Hematopoietic multipotent progenitor cell treated with erythropoietin and hydrocortisone succinate and interleukin-3 and kit ligand, for 17 days (in vitro differentiated cells): ENCODE results near the gene NCOA6.
"Not testable (repeated sequence)": the region's sequence is repeated elsewhere in the genome, so short reads cannot be mapped to it uniquely, and the experiment has no call there.

Source experiments
- DNase-seq: peaks from one replicate; pipeline ENCODE4 v3.0.0-alpha.2; 2015; ENCODE audit warnings: low spot score

NCOA6 gene

DNA sequence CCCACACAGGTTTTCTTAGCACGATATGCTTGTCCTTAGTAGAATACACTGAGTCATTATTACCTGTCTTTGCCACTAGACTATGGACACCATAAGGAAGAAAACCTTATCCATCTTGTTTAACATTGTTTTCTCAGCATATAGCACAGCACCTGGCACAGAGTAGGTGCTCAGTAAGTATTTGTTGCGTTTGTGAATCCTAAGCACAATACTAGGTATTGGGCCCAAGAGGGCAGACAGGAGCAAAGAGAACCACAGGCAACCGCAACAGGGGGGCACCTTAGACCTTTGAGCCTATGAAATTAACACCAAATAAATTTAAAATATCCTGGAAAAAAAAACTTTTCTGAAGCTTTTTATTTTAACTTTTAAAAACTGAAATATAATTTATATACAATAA lies 3.7 kb upstream of the NCOA6 start:
- no peak for DNase-seq

- peak; percentile 75 for DNase-seq
These were observed 483 bp downstream of the NCOA6 start for GRCh38 chr20:34824806-34825529.

- DNase-seq, result peak; percentile 90
These were observed 1.0 kb downstream of the NCOA6 start for GRCh38 chr20:34824452-34824805.

GRCh38 chr20:34824026-34824425 lies 1.4 kb downstream of the NCOA6 start:
- DNase-seq, result no peak

DNA sequence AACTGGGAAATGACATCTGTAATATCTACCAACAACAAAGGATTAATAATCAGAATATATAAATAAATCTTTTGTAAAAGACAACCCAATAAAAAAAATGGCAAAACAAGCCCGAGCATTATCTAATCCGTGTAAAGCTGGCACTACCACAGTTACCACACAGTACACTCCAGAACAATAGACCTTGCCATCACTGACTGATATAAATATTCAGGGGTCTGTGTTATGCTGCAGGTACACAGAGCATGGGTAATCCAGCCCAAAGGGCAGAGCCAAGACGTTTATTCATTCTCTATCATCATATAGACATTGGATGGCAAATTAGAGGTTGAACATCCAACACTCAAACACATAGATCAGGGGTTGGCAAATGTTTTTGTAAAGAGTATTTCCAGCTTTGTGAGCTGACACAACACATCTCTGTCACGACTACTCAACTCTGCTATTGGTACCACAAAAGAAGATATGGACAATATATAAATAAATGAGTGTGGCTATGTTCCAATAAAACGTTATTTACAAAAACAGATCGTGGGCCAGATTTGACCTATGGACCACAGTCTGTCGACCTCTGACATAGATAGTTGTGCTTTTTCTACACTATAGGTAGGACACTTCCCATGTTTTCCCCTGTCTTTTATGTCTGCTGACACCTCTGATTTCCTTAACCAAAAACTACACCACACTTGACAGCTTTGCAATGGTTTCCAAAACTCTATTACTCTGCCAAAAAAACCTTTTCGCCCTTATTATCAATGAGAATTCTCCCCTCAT lies 4.5 kb downstream of the NCOA6 start:
- DNase-seq, result no peak

- DNase-seq, result no peak
These were observed 7.7 kb downstream of the NCOA6 start for GRCh38 chr20:34817801-34818200.

DNA sequence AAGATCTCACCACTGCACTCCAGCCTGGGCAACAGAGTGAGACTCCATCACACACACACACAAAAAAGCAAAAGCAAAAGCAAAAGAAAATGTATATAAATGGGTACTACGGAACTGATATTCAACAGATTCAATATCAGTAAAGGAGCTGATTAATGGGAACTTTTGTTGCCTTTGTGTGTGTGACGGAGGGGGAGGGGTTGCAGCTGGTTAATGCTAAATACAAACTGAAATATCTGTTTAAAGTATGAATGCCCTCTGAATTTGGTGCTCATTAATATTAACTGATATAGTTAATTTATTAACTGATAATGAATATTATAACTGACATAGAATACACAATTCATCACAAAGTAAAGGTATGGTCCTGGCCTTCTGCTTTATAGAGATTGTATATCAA lies 8.4 kb downstream of the NCOA6 start:
- no peak for DNase-seq

- no peak for DNase-seq
These were observed 9.8 kb downstream of the NCOA6 start for GRCh38 chr20:34815636-34816035.

DNA sequence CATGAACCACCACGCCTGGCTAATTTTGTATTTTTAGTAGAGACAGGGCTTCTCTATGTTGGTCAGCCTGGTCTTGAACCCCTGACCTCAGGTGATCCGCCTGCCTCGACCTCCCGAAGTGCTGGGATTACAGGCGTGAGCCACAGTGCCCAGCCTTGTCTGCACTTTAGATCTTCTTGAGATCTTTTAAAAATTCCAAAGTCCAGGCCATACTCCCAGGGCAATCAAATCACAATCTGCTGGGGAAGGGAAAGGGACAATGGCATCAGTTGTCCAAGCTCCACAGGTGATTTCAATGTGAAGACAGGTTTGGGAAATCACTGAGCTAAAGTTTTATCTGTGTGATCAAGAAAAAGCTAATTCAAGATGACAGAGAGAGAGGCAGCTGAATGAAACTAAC lies 16.9 kb downstream of the NCOA6 start:
- no peak for DNase-seq

GRCh38 chr20:34807944-34808465 lies 17.4 kb downstream of the NCOA6 start:
- not testable (repeated sequence) for DNase-seq

GRCh38 chr20:34806255-34806654 lies 19.2 kb downstream of the NCOA6 start:
- DNase-seq, result no peak

DNA sequence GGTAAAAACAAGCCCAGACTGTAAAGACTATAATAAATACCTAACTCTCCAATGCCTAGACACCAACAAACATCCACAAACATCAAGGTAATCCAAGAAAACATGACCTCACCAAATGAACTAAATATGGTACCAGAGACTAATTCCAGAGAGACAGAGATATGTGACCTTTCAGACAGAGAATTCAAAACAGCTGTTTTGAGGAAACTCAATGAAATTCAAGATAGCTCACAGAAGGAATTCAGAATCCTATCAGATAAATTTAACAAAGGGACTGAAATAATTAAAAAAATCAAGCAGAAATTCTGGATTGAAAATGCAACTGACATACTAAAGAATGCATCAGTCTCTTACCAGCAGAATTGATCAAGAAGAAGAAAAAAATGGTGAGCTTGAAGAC lies 26.6 kb downstream of the NCOA6 start:
- DNase-seq, result no peak

- no peak for DNase-seq
These were observed 27.1 kb downstream of the NCOA6 start for GRCh38 chr20:34798328-34798727.

- DNase-seq, result no peak
These were observed 28.1 kb downstream of the NCOA6 start for GRCh38 chr20:34797012-34797995.

- no peak for DNase-seq
These were observed 31.4 kb downstream of the NCOA6 start for GRCh38 chr20:34794006-34794585.

DNA sequence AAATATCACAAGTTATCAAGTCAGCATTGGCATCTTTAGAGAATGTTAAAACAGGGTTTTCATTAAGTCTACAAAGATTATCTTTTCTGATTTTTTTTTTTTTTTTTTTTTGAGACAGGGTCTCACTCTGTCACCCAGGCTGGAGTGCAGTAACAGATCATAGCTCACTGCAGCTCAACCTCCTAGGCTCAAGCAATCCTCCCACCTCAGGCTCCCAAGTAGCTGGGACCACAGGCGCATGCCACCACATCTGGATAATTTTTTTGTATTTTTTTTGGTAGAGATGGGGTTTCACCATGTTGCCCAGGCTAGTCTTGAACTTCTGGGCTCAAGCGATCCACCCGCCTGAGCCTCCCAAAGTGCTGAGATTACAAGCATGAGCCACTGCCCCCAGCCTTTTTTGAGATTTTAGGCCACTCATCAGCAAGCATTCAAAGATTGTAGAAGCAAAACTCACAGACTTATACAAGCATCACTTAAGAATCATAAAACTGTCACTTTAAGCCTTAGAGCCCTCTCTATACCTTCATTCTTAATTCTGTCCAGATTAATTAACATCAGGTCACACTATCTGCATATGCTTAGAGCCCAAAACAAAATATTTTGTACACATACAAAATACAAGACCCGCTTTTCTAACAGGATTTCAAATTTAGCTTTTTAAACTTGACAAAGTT lies 32.6 kb downstream of the NCOA6 start:
- no peak for DNase-seq

DNA sequence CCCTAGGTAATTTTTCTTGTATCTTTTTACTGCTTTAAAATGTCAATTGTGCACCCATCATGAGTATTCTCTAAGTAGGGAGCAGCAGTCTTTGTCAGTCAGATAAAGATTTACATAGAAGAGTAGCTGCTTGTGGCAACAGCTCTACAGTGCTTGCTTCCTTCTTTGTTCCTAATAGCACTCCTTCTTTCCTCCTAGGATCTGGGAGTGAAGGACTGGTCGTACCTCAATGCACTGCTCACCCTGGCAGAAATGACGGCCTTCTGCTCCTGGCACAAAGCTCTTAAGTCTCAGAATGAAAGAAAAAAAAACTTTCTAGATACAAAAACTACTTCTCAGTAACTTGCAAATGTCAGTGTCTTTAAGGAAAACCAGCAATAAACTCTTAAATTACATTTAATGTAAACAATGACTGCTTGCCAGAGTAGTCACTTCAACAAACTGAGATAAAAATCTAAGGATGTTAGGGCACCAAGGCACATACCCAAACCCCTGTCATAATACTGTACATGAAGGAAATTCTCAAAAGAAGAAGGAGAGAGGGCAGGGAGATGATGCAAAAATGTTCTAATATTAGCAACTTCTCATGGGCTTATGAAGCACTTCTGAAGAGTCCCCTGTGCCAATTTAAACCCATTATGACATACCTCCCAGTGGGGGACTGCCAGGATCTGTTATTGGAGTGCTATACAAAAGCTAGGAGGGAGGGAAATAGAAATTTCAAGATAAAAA lies 34.0 kb downstream of the NCOA6 start:
- DNase-seq, result no peak

DNA sequence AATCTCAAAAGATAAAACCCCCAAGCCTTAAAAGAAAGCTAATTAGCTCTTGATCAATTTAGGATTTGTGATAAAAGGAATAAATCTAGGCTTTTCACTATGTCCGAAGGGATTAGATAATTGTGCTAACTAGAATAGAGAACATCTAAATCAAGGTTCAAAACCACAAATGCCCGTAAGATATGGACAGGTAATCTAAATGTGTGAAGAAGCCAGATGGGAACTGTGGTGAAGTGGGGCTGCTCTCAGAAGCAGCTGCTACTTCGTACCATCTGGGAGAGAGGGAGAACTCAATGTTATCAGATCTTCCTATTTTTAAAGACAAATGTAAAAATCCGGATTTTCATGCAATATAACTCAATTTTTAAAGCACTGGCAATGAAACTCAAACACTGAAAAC lies 44.2 kb downstream of the NCOA6 start:
- DNase-seq, result no peak

DNA sequence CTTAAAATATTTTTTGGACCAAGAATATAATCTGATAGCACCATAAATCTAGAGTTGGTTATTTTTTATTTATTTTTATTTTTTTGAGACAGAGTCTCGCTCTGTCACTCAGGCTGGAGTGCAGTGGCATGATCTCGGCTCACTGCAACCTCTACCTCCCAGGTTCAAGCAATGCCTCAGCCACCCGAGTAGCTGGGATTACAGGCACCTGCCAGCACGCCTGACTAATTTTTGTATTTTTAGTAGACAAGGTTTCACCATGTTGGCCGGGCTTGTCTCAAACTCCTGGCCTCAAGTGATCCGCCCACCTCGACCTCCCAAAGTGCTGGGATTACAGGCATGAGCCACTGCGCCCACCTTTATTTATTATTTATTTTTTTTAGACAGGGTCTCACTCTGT lies 45.2 kb downstream of the NCOA6 start:
- not testable (repeated sequence) for DNase-seq

DNA sequence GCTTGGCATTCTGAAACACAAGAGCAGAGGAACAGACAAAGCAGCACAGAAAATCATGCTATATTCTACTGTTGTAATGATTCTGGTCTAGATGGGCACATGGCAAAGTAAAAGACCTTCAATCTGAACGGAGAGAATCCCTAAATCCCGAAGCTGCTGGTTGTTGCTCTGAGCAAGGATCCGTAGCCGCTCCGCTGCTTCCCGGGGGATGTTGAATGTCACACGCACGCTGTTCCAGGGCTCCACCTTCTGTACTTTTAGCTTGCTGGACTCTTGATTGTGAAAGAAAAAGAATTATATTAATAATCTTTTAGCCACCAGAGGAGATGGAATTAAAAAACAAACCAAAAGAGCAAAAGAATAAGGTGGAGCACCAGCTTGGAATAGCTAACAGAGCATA lies 49.3 kb downstream of the NCOA6 start:
- DNase-seq, result no peak

DNA sequence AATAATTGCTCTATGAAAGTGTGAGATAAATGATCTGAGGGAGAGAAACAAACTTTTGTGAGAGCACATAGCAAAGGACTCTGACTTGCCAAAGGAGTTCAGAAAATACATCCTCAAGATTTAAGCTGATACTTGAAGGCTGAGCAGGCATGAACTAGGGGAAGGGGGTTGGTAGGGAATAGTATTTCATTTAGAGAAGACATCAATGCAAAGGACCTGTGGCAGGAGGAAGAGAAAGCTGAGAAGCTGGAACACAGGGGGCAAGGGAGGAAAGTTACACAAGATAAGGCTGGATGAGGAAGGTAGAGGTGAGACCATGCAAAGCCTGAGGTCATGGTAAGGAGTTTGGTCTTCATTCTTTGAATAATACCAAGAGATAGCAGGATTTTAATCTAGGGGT lies 50.6 kb downstream of the NCOA6 start:
- DNase-seq, result no peak
